Endothelial cell of umbilical vein (primary cell): ENCODE results near the gene PLOD2. TPM values are rescaled to one million over a fixed set of nuclear protein-coding genes. Genes with fewer than 3 reads are reported as not detected.

Source experiments
- BruUV-seq: library from RNA; stranded (reverse); fragments of 400-500 nt; replicated peaks from 2 replicates; lab custom pipeline; 2021; lab: Mats Ljungman, UMichigan
- CTCF ChIA-PET: fragments of 300-600, 350-600 bp; sonication (Branson Sonifier 250); formaldehyde crosslinking; loops from one replicate; lab custom pipeline; 2021; ENCODE audit warnings: antibody characterized with exemption, inconsistent platforms; lab: Charles Lee
- POLR2A ChIA-PET: fragments of 300-600, 350-600 bp; sonication (Branson Sonifier 250); formaldehyde crosslinking; loops from one replicate; lab custom pipeline; 2021; ENCODE audit warnings: antibody characterized with exemption, inconsistent platforms; lab: Charles Lee
- DNase-seq: peaks from one replicate; pipeline ENCODE4 v3.0.0-alpha.2; 2011; ENCODE audit warnings: low read depth, low spot score
- FAIRE-seq: peaks from 2 replicates; lab custom pipeline; 2011; peaks lifted over from hg19 to GRCh38; lab: Jason Lieb, UNC
- H2AFZ ChIP-seq: 2 replicates; pipeline ENCODE4 v1.6.0; 2012; ENCODE audit warnings: low read depth, low read length, control low read depth, inconsistent platforms
- H3K27ac ChIP-seq: 2 replicates; pipeline ENCODE4 v1.5.1; 2011; ENCODE audit warnings: low read depth, mild to moderate bottlenecking, control low read depth, low read length, moderate library complexity; ENCODE audit not compliant: insufficient read depth
- H3K27me3 ChIP-seq, 2 experiments: 2 replicates each; pipeline versions ENCODE4 v1.6.0 to v1.6.1; 2011; ENCODE audit warnings: low read length in 2 of 2, mixed read lengths in 1 of 2; ENCODE audit not compliant: control insufficient read depth in 2 of 2, insufficient read depth in 2 of 2
- H3K36me3 ChIP-seq, 2 experiments: 2 replicates in 1 of 2; 3 replicates in 1 of 2; pipeline ENCODE4 v1.5.1; 2011; ENCODE audit warnings: low read length in 2 of 2, mild to moderate bottlenecking in 1 of 2, moderate library complexity in 1 of 2; ENCODE audit not compliant: control insufficient read depth in 2 of 2, insufficient read depth in 2 of 2; ENCODE audit errors: extremely low read depth in 1 of 2
- H3K4me1 ChIP-seq: 3 replicates; pipeline ENCODE4 v1.5.1; 2011; ENCODE audit warnings: mild to moderate bottlenecking, low read length; ENCODE audit not compliant: control insufficient read depth, insufficient read depth; ENCODE audit errors: extremely low read depth
- H3K4me2 ChIP-seq: 2 replicates; pipeline ENCODE4 v1.6.1; 2011; ENCODE audit warnings: low read length, control low read depth, mixed read lengths; ENCODE audit not compliant: insufficient read depth
- H3K4me3 ChIP-seq, 3 experiments: fragments of 200-600 bp in 1 of 3; sonication (generic), shearing (Covaris generic) in 1 of 3; replicated peaks in 1 of 3; 2 replicates each; pipeline ENCODE4 v1.5.1; 2011 to 2016; ENCODE audit warnings: control low read depth in 3 of 3, low read length in 3 of 3, mild to moderate bottlenecking in 2 of 3, inconsistent platforms in 1 of 3, low read depth in 1 of 3, moderate library complexity in 1 of 3; ENCODE audit not compliant: insufficient read depth in 1 of 3
- H3K79me2 ChIP-seq: 2 replicates; pipeline ENCODE4 v1.6.0; 2012; ENCODE audit warnings: low read length, inconsistent platforms; ENCODE audit not compliant: control insufficient read depth, insufficient read depth
- H3K9ac ChIP-seq: replicated peaks from 2 replicates; pipeline ENCODE3; 2011; ENCODE audit warnings: low read length, control low read depth; ENCODE audit not compliant: insufficient read depth; ENCODE audit errors: extremely low read depth
- H3K9me1 ChIP-seq: replicated peaks from 3 replicates; pipeline ENCODE4 v1.6.0; 2011; ENCODE audit warnings: mild to moderate bottlenecking, low read length; ENCODE audit not compliant: control insufficient read depth, insufficient read depth; ENCODE audit errors: extremely low read depth
- H3K9me3 ChIP-seq: replicated peaks from 2 replicates; pipeline ENCODE4 v1.5.1; 2012; ENCODE audit warnings: low read length, inconsistent platforms; ENCODE audit not compliant: control insufficient read depth, insufficient read depth
- H4K20me1 ChIP-seq: replicated peaks from 2 replicates; pipeline ENCODE3; 2011; ENCODE audit warnings: mild to moderate bottlenecking, low read length; ENCODE audit not compliant: control insufficient read depth, insufficient read depth; ENCODE audit errors: extremely low read depth
- JUN ChIP-seq: IDR thresholded peaks from 2 replicates; pipeline ENCODE4 v1.6.1; 2011; ENCODE audit warnings: borderline replicate concordance, low read depth; ENCODE audit not compliant: insufficient read length, insufficient read depth
- POLR2A ChIP-seq: IDR thresholded peaks from 2 replicates; pipeline ENCODE4 v1.6.1; 2012; ENCODE audit warnings: low read depth, mild to moderate bottlenecking, control low read depth, low read length
- dilution Hi-C: fragments of 300-500 bp; cut with MboI; formaldehyde crosslinking; loops from one replicate; pipeline ENCODE4 v1.15.0; 2019; ENCODE audit warnings: low sequenced_read_pairs; ENCODE audit not compliant: extremely low pct_ligation_motif_present
- intact Hi-C: fragments of 100-400 bp; cut with micrococcal nuclease; formaldehyde crosslinking; loops from one replicate; pipeline ENCODE4 v1.10.0; 2022
- polyA plus RNA-seq, 4 experiments: library from polyadenylated mRNA; depleted of rRNA in 3 of 4; stranded (reverse) in 3 of 4; unstranded in 1 of 4; fragments of >200 nt; gene quantifications; 2 replicates each; pipeline versions ENCODE4 v1.2.1 to v1.2.3, GENCODE V29; 2011 to 2012; ENCODE audit warnings: missing spikeins in 1 of 4
- total RNA-seq: library from RNA; stranded (reverse); gene quantifications from 2 replicates; pipeline ENCODE4 v1.2.3, GENCODE V29; 2021
- TF ChIP-seq, protein P1 (sequence below), 2 donors: IDR thresholded peaks; 1 replicate in 1 of 2; 2 replicates in 1 of 2; pipeline ENCODE4 v1.5.1; 2011; ENCODE audit warnings: low read length in 2 of 2, mild to moderate bottlenecking in 2 of 2, moderate library complexity in 2 of 2, control low read depth in 1 of 2, inconsistent platforms in 1 of 2, low read depth in 1 of 2; ENCODE audit not compliant: insufficient read depth in 1 of 2; ENCODE audit errors: extremely low read depth in 1 of 2

PLOD2 gene
- total and polyA plus RNA-seq, 2 donors (not counting 3 experiments of a cell fraction or from before 2014, with no cell fraction given), result 36.1 to 193 TPM

DNA sequence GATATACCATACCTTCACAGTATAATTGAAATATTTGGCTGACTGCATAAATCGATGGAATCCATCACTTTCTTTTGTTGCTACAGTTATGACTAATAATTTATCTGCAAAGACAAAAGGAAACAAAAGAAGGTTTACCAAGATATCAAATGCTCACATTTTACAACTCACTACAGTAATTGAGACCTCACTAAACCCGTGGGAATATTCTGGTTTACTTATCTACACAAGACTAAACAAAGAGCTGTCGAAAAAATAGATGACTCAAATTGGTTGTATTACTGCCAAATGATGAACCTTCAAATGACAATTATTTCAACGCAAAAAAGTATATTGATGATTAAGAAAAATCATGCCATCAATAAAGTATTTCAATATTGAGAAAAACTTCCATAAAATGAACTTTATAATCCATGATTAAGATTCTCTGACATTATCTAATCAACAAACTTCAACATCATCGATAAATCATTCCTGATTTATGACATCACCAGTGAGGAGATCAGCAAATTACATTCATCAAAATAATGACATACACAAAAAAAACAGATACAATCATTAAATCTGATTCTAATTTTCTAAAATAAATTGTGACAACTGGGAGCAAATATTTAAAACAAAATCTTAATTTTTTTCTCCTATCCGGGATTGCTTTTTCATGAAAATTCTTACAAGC lies 36.7 kb downstream of the PLOD2 start:
- CTCF ChIA-PET, result no interaction called here
- H3K9me1 ChIP-seq, result no peaks in the 10 kb centered on the region
- H3K9ac ChIP-seq, result no peak overlapping the region
- peaks cover 72% of the 10 kb centered on the region for H3K79me2 ChIP-seq
- POLR2A ChIA-PET, result no interaction called here
- peaks cover 2 to 15% of the 10 kb centered on the region in 2 experiments for H3K36me3 ChIP-seq
- no peak overlapping the region for H3K27ac ChIP-seq
- TF ChIP-seq POLR2A (no peak), JUN (peak; percentile 5)
- FAIRE-seq (no peak), DNase-seq (no peak)
- BruUV-seq, result no TSS peak
- intact Hi-C loops (no loop called here), dilution Hi-C loops (no loop called here)
- H4K20me1 ChIP-seq, result peaks cover 6% of the 10 kb centered on the region
- no peaks in the 10 kb centered on the region for H3K9me3 ChIP-seq
- H3K4me3 ChIP-seq, result no peak overlapping the region
- peaks cover 12% of the 10 kb centered on the region for H3K4me1 ChIP-seq
- no peaks in the 10 kb centered on the region for H3K27me3 ChIP-seq
- no peak overlapping the region for H2AFZ ChIP-seq
- no peak overlapping the region for H3K4me2 ChIP-seq

DNA sequence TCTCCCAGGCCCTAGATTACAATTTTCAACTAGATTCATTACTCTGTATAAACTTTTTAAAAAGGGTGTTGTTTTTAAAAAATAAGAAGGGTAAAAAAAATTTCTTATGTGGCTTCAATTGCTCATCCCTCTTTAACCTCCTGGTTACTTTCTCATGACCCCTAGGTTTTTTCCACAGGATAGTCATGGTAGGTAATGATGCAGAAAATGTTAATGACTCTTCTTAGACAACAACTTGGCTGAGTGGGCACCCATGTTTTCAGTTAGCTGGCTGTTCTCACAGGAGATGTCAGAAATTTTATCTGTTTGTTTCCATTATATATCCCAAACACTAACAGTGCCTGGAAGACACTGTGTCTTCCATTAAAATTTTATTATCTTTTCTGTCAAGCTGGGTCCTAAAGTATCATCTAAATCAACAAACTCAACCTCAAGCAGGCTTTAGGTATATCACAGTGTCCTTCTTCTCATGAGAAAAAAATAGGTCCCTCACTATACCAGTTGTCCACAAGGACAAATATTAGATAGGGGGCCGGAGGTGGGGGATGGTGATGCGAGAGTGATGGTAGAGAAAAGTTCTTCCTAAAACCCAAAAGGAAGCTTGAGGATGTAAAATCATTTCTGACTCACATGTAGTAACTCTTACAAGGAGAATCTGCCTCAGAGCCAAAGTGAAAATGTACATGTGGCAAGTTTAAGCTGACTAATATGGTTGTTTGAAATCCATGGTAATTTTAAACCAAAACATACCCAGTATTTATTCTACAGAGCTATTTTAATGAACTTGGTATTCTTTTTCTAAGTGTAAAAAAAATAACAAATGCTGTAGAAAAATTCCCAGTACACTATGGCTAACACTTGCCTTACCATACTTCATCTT lies 43.3 kb downstream of the PLOD2 start:
- H3K27me3 ChIP-seq, result no peaks in the 10 kb centered on the region
- DNase-seq (no peak), FAIRE-seq (no peak)
- no peak overlapping the region for H3K9ac ChIP-seq
- H3K4me3 ChIP-seq, result no peak overlapping the region
- H2AFZ ChIP-seq, result no peak overlapping the region
- TF ChIP-seq POLR2A (no peak), JUN (no peak)
- TF ChIP-seq, protein P1, sequence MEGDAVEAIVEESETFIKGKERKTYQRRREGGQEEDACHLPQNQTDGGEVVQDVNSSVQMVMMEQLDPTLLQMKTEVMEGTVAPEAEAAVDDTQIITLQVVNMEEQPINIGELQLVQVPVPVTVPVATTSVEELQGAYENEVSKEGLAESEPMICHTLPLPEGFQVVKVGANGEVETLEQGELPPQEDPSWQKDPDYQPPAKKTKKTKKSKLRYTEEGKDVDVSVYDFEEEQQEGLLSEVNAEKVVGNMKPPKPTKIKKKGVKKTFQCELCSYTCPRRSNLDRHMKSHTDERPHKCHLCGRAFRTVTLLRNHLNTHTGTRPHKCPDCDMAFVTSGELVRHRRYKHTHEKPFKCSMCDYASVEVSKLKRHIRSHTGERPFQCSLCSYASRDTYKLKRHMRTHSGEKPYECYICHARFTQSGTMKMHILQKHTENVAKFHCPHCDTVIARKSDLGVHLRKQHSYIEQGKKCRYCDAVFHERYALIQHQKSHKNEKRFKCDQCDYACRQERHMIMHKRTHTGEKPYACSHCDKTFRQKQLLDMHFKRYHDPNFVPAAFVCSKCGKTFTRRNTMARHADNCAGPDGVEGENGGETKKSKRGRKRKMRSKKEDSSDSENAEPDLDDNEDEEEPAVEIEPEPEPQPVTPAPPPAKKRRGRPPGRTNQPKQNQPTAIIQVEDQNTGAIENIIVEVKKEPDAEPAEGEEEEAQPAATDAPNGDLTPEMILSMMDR (IDR thresholded peaks at IDR 0.05; ENCODE audit: extremely low read depth in 1 of 2, insufficient read depth in 1 of 2, low read depth in 1 of 2, low read length in 2 of 2), result no peak
- H3K79me2 ChIP-seq, result peaks cover 50% of the 10 kb centered on the region
- H3K9me1 ChIP-seq, result no peaks in the 10 kb centered on the region
- H3K4me2 ChIP-seq, result no peak overlapping the region
- peaks cover 2% of the 10 kb centered on the region for H4K20me1 ChIP-seq
- ChIA-PET POLR2A (no interaction called here), CTCF (no interaction called here)
- BruUV-seq, result no TSS peak
- peaks cover 6 to 34% of the 10 kb centered on the region in 2 experiments for H3K36me3 ChIP-seq
- H3K9me3 ChIP-seq, result no peaks in the 10 kb centered on the region
- dilution Hi-C loops, result no loop called here
- H3K4me1 ChIP-seq, result no peaks in the 10 kb centered on the region
- H3K27ac ChIP-seq, result no peak overlapping the region
- intact Hi-C loops, result no loop called here
